WERI-Rb-1 (cell line): ENCODE data around the gene METTL21A.

Experiments
- DNase-seq: peaks from one replicate; pipeline ENCODE4 v3.0.0-alpha.2; 2020
- H3K27ac ChIP-seq: fragments of 250-450 bp; sonication (Bioruptor Pico); 2 replicates; pipeline ENCODE4 v1.5.1; 2020; ENCODE audit warnings: mild to moderate bottlenecking, moderate library complexity
- H3K27me3 ChIP-seq: fragments of 250-450 bp; sonication (Bioruptor Pico); 2 replicates; pipeline ENCODE4 v1.5.1; 2021; ENCODE audit warnings: mild to moderate bottlenecking, low read depth, moderate library complexity; ENCODE audit not compliant: insufficient read depth, severe bottlenecking
- H3K36me3 ChIP-seq: fragments of 250-450 bp; sonication (Bioruptor Pico); 2 replicates; pipeline ENCODE4 v1.5.1; 2020; ENCODE audit warnings: mild to moderate bottlenecking, moderate library complexity
- H3K4me3 ChIP-seq: 2 replicates; pipeline ENCODE4 v1.5.1; 2011; ENCODE audit warnings: low read depth, mild to moderate bottlenecking, control low read depth, low read length
- H3K9me3 ChIP-seq: fragments of 250-450 bp; sonication (Bioruptor Pico); 2 replicates; pipeline ENCODE4 v1.5.1; 2021; ENCODE audit warnings: mild to moderate bottlenecking, moderate library complexity; ENCODE audit not compliant: severe bottlenecking
- CTCF ChIP-seq: IDR thresholded peaks from 2 replicates; pipeline ENCODE4 v1.5.1; 2011; ENCODE audit warnings: low read depth, mild to moderate bottlenecking, control low read depth, inconsistent platforms, low read length

The METTL21A gene

GRCh38 chr2:207571370-207571769, 53.8 kb downstream of the METTL21A start:
- TF ChIP-seq CTCF, result no peak
- Histone ChIP-seq H3K27ac (no peak overlapping the region), H3K9me3 (no peaks in the 10 kb centered on the region), H3K4me3 (no peak overlapping the region), H3K36me3 (peaks cover 70% of the 10 kb centered on the region), H3K27me3 (no peaks in the 10 kb centered on the region)
- no peak for DNase-seq

GRCh38 chr2:207567671-207568070, 57.5 kb downstream of the METTL21A start:
- Histone ChIP-seq H3K27ac (no peak overlapping the region), H3K36me3 (peaks cover 61% of the 10 kb centered on the region), H3K27me3 (no peaks in the 10 kb centered on the region), H3K9me3 (no peaks in the 10 kb centered on the region), H3K4me3 (no peak overlapping the region)
- TF ChIP-seq CTCF, result no peak
- no peak for DNase-seq

GRCh38 chr2:207565736-207566500, 59.3 kb downstream of the METTL21A start:
- H3K36me3 ChIP-seq, result peaks cover 59% of the 10 kb centered on the region

More at GRCh38 chr2:207565736-207566500, 59.3 kb downstream of the METTL21A start:
- H3K27me3 ChIP-seq, result no peaks in the 10 kb centered on the region
- H3K9me3 ChIP-seq, result no peaks in the 10 kb centered on the region
- H3K27ac ChIP-seq, result no peak overlapping the region
- DNase-seq, result no peak
- no peak for TF ChIP-seq CTCF
- H3K4me3 ChIP-seq, result no peak overlapping the region
